ENCODE measurements around the gene LSM4. TPM values are rescaled to one million over a fixed set of nuclear protein-coding genes. Genes with fewer than 3 reads are reported as not detected.

The LSM4 gene
- total and polyA plus RNA-seq, 2 of the 13 experiments (the other 11 are each of a cell fraction or from before 2014, with no cell fraction given) = 65.8 to 166 TPM

DNA sequence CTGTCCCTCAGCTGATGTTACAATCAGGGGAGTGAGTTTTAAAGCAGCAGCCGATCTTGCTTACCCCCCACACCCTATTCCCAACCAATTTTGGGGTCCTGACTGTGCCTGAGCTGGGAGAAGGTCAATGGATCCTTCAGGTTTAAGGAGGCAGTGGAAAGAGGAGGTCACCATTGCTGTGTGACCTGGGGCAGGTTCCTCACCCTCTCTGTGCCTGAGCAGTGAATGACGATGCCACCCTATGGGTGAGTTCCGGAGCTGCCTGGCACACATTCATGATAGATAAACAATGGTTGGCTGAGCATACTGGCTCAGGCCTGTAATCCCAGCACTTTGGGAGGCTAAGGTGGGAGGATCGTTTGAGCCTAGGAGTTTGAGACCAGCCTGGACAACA, 21.2 kb downstream of the LSM4 start:
- intact Hi-C loops (cut with micrococcal nuclease; ENCODE audit: unreplicated experiment) = loop anchor here (1.0 kb wide), 1 partner anchor 19 kb away; no protein-coding TSS in a partner anchor
- POLR2A ChIA-PET = interaction anchor here (5.8 to 7.2 kb wide), 3 partner anchors 9 to 22 kb away, joined by 51 to 251 read pairs (median 187); partner anchors contain the start of genes JUND and LSM4
- TF ChIP-seq HNF4A (CRISPR knock-in tag; IDR thresholded peaks at IDR 0.05) (no peak), ZNF431 (CRISPR knock-in tag; IDR thresholded peaks at IDR 0.05; ENCODE audit: borderline replicate concordance, low read depth) (no peak), ZFP36 (IDR thresholded peaks at IDR 0.05; ENCODE audit: borderline replicate concordance, low read depth, low read length, partially characterized antibody) (peak; percentile 65), ZNF768 (CRISPR knock-in tag; IDR thresholded peaks at IDR 0.05) (peak; percentile 99), ZNF224 (CRISPR knock-in tag; IDR thresholded peaks at IDR 0.05) (no peak), ZMYM3 (CRISPR knock-in tag; IDR thresholded peaks at IDR 0.05) (peak; percentile 83), JARID2 (CRISPR knock-in tag; IDR thresholded peaks at IDR 0.05; ENCODE audit: insufficient replicate concordance) (no peak), SP1 (IDR thresholded peaks at IDR 0.05) (no peak), SP1 (CRISPR knock-in tag; IDR thresholded peaks at IDR 0.05) (no peak), ZNF891 (CRISPR knock-in tag; IDR thresholded peaks at IDR 0.05) (no peak), ZNF121 (CRISPR knock-in tag; IDR thresholded peaks at IDR 0.05) (peak; percentile 76), HDAC2 (CRISPR knock-in tag; IDR thresholded peaks at IDR 0.05) (0 out of 2 replicates have a peak, but pooled peaks have one; percentile 9), KMT2A (CRISPR knock-in tag; IDR thresholded peaks at IDR 0.05) (no peak), SP140L (CRISPR knock-in tag; IDR thresholded peaks at IDR 0.05; ENCODE audit: borderline replicate concordance) (no peak), RXRB (CRISPR knock-in tag; IDR thresholded peaks at IDR 0.05; ENCODE audit: borderline replicate concordance) (no peak), ZBTB42 (CRISPR knock-in tag; IDR thresholded peaks at IDR 0.05) (no peak)
- TF ChIP-seq, protein P1, sequence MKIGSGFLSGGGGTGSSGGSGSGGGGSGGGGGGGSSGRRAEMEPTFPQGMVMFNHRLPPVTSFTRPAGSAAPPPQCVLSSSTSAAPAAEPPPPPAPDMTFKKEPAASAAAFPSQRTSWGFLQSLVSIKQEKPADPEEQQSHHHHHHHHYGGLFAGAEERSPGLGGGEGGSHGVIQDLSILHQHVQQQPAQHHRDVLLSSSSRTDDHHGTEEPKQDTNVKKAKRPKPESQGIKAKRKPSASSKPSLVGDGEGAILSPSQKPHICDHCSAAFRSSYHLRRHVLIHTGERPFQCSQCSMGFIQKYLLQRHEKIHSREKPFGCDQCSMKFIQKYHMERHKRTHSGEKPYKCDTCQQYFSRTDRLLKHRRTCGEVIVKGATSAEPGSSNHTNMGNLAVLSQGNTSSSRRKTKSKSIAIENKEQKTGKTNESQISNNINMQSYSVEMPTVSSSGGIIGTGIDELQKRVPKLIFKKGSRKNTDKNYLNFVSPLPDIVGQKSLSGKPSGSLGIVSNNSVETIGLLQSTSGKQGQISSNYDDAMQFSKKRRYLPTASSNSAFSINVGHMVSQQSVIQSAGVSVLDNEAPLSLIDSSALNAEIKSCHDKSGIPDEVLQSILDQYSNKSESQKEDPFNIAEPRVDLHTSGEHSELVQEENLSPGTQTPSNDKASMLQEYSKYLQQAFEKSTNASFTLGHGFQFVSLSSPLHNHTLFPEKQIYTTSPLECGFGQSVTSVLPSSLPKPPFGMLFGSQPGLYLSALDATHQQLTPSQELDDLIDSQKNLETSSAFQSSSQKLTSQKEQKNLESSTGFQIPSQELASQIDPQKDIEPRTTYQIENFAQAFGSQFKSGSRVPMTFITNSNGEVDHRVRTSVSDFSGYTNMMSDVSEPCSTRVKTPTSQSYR (CRISPR knock-in tag; IDR thresholded peaks at IDR 0.05; ENCODE audit: borderline replicate concordance) = no peak
- TF ChIP-seq, protein P2, sequence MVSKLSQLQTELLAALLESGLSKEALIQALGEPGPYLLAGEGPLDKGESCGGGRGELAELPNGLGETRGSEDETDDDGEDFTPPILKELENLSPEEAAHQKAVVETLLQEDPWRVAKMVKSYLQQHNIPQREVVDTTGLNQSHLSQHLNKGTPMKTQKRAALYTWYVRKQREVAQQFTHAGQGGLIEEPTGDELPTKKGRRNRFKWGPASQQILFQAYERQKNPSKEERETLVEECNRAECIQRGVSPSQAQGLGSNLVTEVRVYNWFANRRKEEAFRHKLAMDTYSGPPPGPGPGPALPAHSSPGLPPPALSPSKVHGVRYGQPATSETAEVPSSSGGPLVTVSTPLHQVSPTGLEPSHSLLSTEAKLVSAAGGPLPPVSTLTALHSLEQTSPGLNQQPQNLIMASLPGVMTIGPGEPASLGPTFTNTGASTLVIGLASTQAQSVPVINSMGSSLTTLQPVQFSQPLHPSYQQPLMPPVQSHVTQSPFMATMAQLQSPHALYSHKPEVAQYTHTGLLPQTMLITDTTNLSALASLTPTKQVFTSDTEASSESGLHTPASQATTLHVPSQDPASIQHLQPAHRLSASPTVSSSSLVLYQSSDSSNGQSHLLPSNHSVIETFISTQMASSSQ (IDR thresholded peaks at IDR 0.05; ENCODE audit: low read depth) = no peak
- TF ChIP-seq, protein P2 (CRISPR knock-in tag; IDR thresholded peaks at IDR 0.05; ENCODE audit: borderline replicate concordance) = no peak
- TF ChIP-seq, protein P3, sequence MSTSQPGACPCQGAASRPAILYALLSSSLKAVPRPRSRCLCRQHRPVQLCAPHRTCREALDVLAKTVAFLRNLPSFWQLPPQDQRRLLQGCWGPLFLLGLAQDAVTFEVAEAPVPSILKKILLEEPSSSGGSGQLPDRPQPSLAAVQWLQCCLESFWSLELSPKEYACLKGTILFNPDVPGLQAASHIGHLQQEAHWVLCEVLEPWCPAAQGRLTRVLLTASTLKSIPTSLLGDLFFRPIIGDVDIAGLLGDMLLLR (CRISPR knock-in tag; IDR thresholded peaks at IDR 0.05) = 0 out of 2 replicates have a peak, but pooled peaks have one; percentile 19

More for the DNA sequence above, 21.2 kb downstream of the LSM4 start:
- Histone ChIP-seq H3K79me2 (ENCODE audit: insufficient read depth, low read length) (no peaks in the 10 kb centered on the region), H3K4me1 (ENCODE audit: insufficient read depth, low read length) (peaks cover 59% of the 10 kb centered on the region), H3K4me3 (replicated peaks in 1 of 3; ENCODE audit: insufficient read depth in 1 of 3, low read depth in 2 of 3, low read length in 3 of 3) (no peak overlapping the region), H3K36me3 (replicated peaks in 1 of 2; ENCODE audit: control insufficient read depth in 1 of 2, insufficient read depth in 2 of 2, low read length in 2 of 2) (no peaks in the 10 kb centered on the region), H3K9ac (ENCODE audit: insufficient read depth, low read depth, low read length) (no peak overlapping the region), H3K27ac (ENCODE audit: extremely low read length, insufficient read depth, low read length) (no peak overlapping the region), H4K20me1 (ENCODE audit: insufficient read depth, low read length) (no peaks in the 10 kb centered on the region), H3K9me3 (ENCODE audit: low read length) (no peaks in the 10 kb centered on the region), H2AFZ (ENCODE audit: low read length) (no peak overlapping the region), H3K27me3 (ENCODE audit: control insufficient read depth in 1 of 2, insufficient read depth in 2 of 2, low read length in 2 of 2) (no peaks in the 10 kb centered on the region), H3K4me2 (ENCODE audit: low read depth, low read length) (no peak overlapping the region)
- CTCF ChIA-PET (ENCODE audit: low intra/inter-chr PET ratio, low total read pairs) = no interaction called here
- 100% methylated on average over 4 of the region's 4 CpGs for whole genome bisulfite sequencing (ENCODE audit: low lambda C conversion rate)
- in situ Hi-C loops (cut with HindIII; ENCODE audit: extremely low pct_ligation_motif_present, low pct_unique_long_range_greater_than_20kb) = no loop called here
- no peak for FAIRE-seq
- DNase-seq (ENCODE audit: low spot score) = no peak
- no peak for ATAC-seq
- BruUV-seq (replicated peaks) = no TSS peak
